Caco-2 (cell line): Measurements from ENCODE around the gene NSMF. TPM values are rescaled to one million over a fixed set of nuclear protein-coding genes. Genes with fewer than 3 reads are reported as not detected.

Source experiments
- BruUV-seq: library from RNA; stranded (reverse); fragments of 400-500 nt; replicated peaks from 2 replicates; lab custom pipeline; 2021; lab: Mats Ljungman, UMichigan
- CTCF ChIA-PET: fragments of 300-600 bp; sonication (Branson Sonifier 250); formaldehyde crosslinking; loops from one replicate; lab custom pipeline; 2022; ENCODE audit warnings: antibody characterized with exemption; lab: Charles Lee
- POLR2A ChIA-PET: fragments of 300-600 bp; sonication (Branson Sonifier 250); formaldehyde crosslinking; loops from one replicate; lab custom pipeline; 2022; ENCODE audit warnings: antibody characterized with exemption; lab: Charles Lee
- DNase-seq, 2 experiments: peaks; one replicate each; pipeline versions ENCODE4 v3.0.0 to v3.0.0-alpha.2; 2020 to 2022
- H3K27me3 ChIP-seq: replicated peaks from 2 replicates; pipeline ENCODE4 v1.6.0; 2011; ENCODE audit warnings: low read length; ENCODE audit not compliant: control insufficient read depth, insufficient read depth
- H3K36me3 ChIP-seq: 2 replicates; pipeline ENCODE4 v1.5.1; 2011; ENCODE audit warnings: low read length; ENCODE audit not compliant: control insufficient read depth, insufficient read depth
- H3K4me1 ChIP-seq: fragments of 250-450 bp; sonication (Bioruptor Pico); 2 replicates; pipeline ENCODE4 v1.5.1; 2020; ENCODE audit warnings: mild to moderate bottlenecking
- H3K4me3 ChIP-seq: 2 replicates; pipeline ENCODE4 v1.5.1; 2011; ENCODE audit warnings: low read depth, mild to moderate bottlenecking, control low read depth, low read length
- H3K9me3 ChIP-seq: fragments of 250-450 bp; sonication (Bioruptor Pico); 2 replicates; pipeline ENCODE4 v1.5.1; 2020; ENCODE audit warnings: mild to moderate bottlenecking, moderate library complexity
- H3K27ac Mint-ChIP-seq: one replicate; pipeline ENCODE4 v1.8.0; 2022; ENCODE audit warnings: mixed read lengths; ENCODE audit not compliant: unreplicated experiment
- H3K27me3 Mint-ChIP-seq: one replicate; pipeline ENCODE4 v1.8.0; 2022; ENCODE audit warnings: mixed read lengths; ENCODE audit not compliant: insufficient read depth, unreplicated experiment
- H3K36me3 Mint-ChIP-seq: one replicate; pipeline ENCODE4 v1.8.0; 2022; ENCODE audit warnings: mild to moderate bottlenecking, mixed read lengths; ENCODE audit not compliant: insufficient read depth, unreplicated experiment
- H3K4me1 Mint-ChIP-seq: one replicate; pipeline ENCODE4 v1.8.0; 2022; ENCODE audit warnings: low read depth, mixed read lengths; ENCODE audit not compliant: unreplicated experiment
- H3K4me3 Mint-ChIP-seq: one replicate; pipeline ENCODE4 v1.8.0; 2022; ENCODE audit warnings: mild to moderate bottlenecking, moderate library complexity, mixed read lengths; ENCODE audit not compliant: unreplicated experiment
- H3K9me3 Mint-ChIP-seq: one replicate; pipeline ENCODE4 v1.8.0; 2022; ENCODE audit warnings: mixed read lengths; ENCODE audit not compliant: unreplicated experiment
- CTCF ChIP-seq, 2 experiments: fragments of 200-600 bp in 1 of 2; IDR thresholded peaks; 1 replicate in 1 of 2; 2 replicates in 1 of 2; pipeline versions ENCODE4 v1.5.1 to v1.8.0; 2011 to 2022; ENCODE audit warnings: antibody characterized with exemption in 1 of 2, control low read depth in 1 of 2, inconsistent platforms in 1 of 2, low read depth in 1 of 2, low read length in 1 of 2, mild to moderate bottlenecking in 1 of 2, moderate library complexity in 1 of 2; ENCODE audit not compliant: insufficient read depth in 1 of 2, severe bottlenecking in 1 of 2, unreplicated experiment in 1 of 2
- intact Hi-C: fragments of 100-400 bp; cut with micrococcal nuclease; formaldehyde crosslinking; loops from one replicate; pipeline ENCODE4 v1.10.0; 2022; ENCODE audit not compliant: unreplicated experiment
- total RNA-seq: library from RNA; stranded (reverse); gene quantifications from 2 replicates; pipeline ENCODE4 v1.2.3, GENCODE V29; 2022

Gene NSMF
- total RNA-seq, 1 experiment from 2014 or later, result 67.6 TPM

- POLR2A ChIA-PET, result no interaction called here
- no peak for DNase-seq
- no peaks in the 10 kb centered on the region; the same call in 1 of the 2 replicates for H3K27me3 ChIP-seq
- H3K9me3 ChIP-seq, result peaks cover 5% of the 10 kb centered on the region
- no peaks in the 10 kb centered on the region for H3K9me3 Mint-ChIP-seq
- no peaks in the 10 kb centered on the region for H3K36me3 ChIP-seq
- TF ChIP-seq CTCF (IDR thresholded peaks at IDR 0.05; ENCODE audit: insufficient read depth in 1 of 2, low read depth in 1 of 2, low read length in 1 of 2, severe bottlenecking in 1 of 2, unreplicated experiment in 1 of 2), result no peak
- CTCF ChIA-PET, result no interaction called here
- no peak overlapping the region for H3K27ac Mint-ChIP-seq
- BruUV-seq, result no TSS peak
- intact Hi-C loops, result no loop called here
- peaks cover 7% of the 10 kb centered on the region for H3K4me1 Mint-ChIP-seq
- no peaks in the 10 kb centered on the region for H3K27me3 Mint-ChIP-seq
- peaks cover 12% of the 10 kb centered on the region for H3K36me3 Mint-ChIP-seq
- no peaks in the 10 kb centered on the region for H3K4me1 ChIP-seq
- H3K4me3 Mint-ChIP-seq, result no peak overlapping the region
- no peak overlapping the region for H3K4me3 ChIP-seq
Observed at GRCh38 chr9:137493364-137494103, 34.4 kb upstream of the NSMF start.

- no peaks in the 10 kb centered on the region for H3K9me3 Mint-ChIP-seq
- no peak for TF ChIP-seq CTCF (IDR thresholded peaks at IDR 0.05; ENCODE audit: insufficient read depth in 1 of 2, low read depth in 1 of 2, low read length in 1 of 2, severe bottlenecking in 1 of 2, unreplicated experiment in 1 of 2)
- Histone ChIP-seq H3K4me1 (no peaks in the 10 kb centered on the region), H3K36me3 (no peaks in the 10 kb centered on the region), H3K9me3 (peaks cover 5% of the 10 kb centered on the region), H3K27me3 (no peaks in the 10 kb centered on the region; the same call in 1 of the 2 replicates), H3K4me3 (no peak overlapping the region)
- peaks cover 6% of the 10 kb centered on the region for H3K36me3 Mint-ChIP-seq
- intact Hi-C loops, result no loop called here
- peaks cover 7% of the 10 kb centered on the region for H3K4me1 Mint-ChIP-seq
- H3K27me3 Mint-ChIP-seq, result no peaks in the 10 kb centered on the region
- no peak for DNase-seq
- BruUV-seq, result no TSS peak
- ChIA-PET POLR2A (no interaction called here), CTCF (no interaction called here)
- H3K4me3 Mint-ChIP-seq, result no peak overlapping the region
- H3K27ac Mint-ChIP-seq, result no peak overlapping the region
Observed at GRCh38 chr9:137492464-137493363, 33.6 kb upstream of the NSMF start.

- H3K4me1 Mint-ChIP-seq, result peaks cover 7% of the 10 kb centered on the region
- ChIA-PET POLR2A (no interaction called here), CTCF (no interaction called here)
- no peak for TF ChIP-seq CTCF (IDR thresholded peaks at IDR 0.05; ENCODE audit: insufficient read depth in 1 of 2, low read depth in 1 of 2, low read length in 1 of 2, severe bottlenecking in 1 of 2, unreplicated experiment in 1 of 2)
- H3K9me3 Mint-ChIP-seq, result no peaks in the 10 kb centered on the region
- H3K27me3 Mint-ChIP-seq, result no peaks in the 10 kb centered on the region
- no peak overlapping the region for H3K4me3 ChIP-seq
- no peak for DNase-seq
- H3K9me3 ChIP-seq, result peaks cover 5% of the 10 kb centered on the region
- H3K27ac Mint-ChIP-seq, result no peak overlapping the region
- H3K27me3 ChIP-seq, result no peaks in the 10 kb centered on the region; the same call in 1 of the 2 replicates
- H3K4me1 ChIP-seq, result no peaks in the 10 kb centered on the region
- H3K36me3 Mint-ChIP-seq, result peaks cover 6% of the 10 kb centered on the region
- no TSS peak for BruUV-seq
- H3K4me3 Mint-ChIP-seq, result no peak overlapping the region
- intact Hi-C loops, result no loop called here
- H3K36me3 ChIP-seq, result no peaks in the 10 kb centered on the region
Observed at GRCh38 chr9:137491735-137492432, 32.8 kb upstream of the NSMF start.
